Mucosa of stomach (tissue), 1 donor: ENCODE results near the gene KIF5A.

ENCODE experiments used
- H3K27me3 ChIP-seq: one replicate; pipeline ENCODE4 v1.7.0; 2013; ENCODE audit warnings: mild to moderate bottlenecking, low read length; ENCODE audit not compliant: control insufficient read depth, insufficient read depth
- H3K36me3 ChIP-seq: one replicate; pipeline ENCODE4 v1.7.0; 2013; ENCODE audit warnings: low read length; ENCODE audit not compliant: control insufficient read depth, insufficient read depth
- H3K4me1 ChIP-seq: one replicate; pipeline ENCODE4 v1.7.0; 2013; ENCODE audit warnings: mild to moderate bottlenecking, low read length; ENCODE audit not compliant: control insufficient read depth, insufficient read depth
- H3K4me3 ChIP-seq: one replicate; pipeline ENCODE4 v1.7.0; 2013; ENCODE audit warnings: low read length
- H3K9ac ChIP-seq: one replicate; pipeline ENCODE4 v1.7.0; 2013; ENCODE audit warnings: mild to moderate bottlenecking, low read length, moderate library complexity
- H3K9me3 ChIP-seq: one replicate; pipeline ENCODE4 v1.7.0; 2013; ENCODE audit warnings: mild to moderate bottlenecking, low read length, moderate library complexity; ENCODE audit not compliant: control insufficient read depth
- donor health status: Pancreatic carcinoma.

Gene KIF5A

GRCh38 chr12:57602544-57602943, 52.7 kb downstream of the KIF5A start:
- H3K4me1 ChIP-seq, result peaks cover 21% of the 10 kb centered on the region
- no peaks in the 10 kb centered on the region for H3K9me3 ChIP-seq
- no peaks in the 10 kb centered on the region for H3K36me3 ChIP-seq
- no peak overlapping the region for H3K9ac ChIP-seq
- no peak overlapping the region for H3K4me3 ChIP-seq
- H3K27me3 ChIP-seq, result peaks cover 5% of the 10 kb centered on the region

- H3K9me3 ChIP-seq, result no peaks in the 10 kb centered on the region
- no peak overlapping the region for H3K4me3 ChIP-seq
- no peaks in the 10 kb centered on the region for H3K36me3 ChIP-seq
- H3K27me3 ChIP-seq, result peaks cover 5% of the 10 kb centered on the region
- peak overlapping the region; percentile 81 for H3K9ac ChIP-seq
- H3K4me1 ChIP-seq, result peaks cover 21% of the 10 kb centered on the region
These were observed 53.5 kb downstream of the KIF5A start for GRCh38 chr12:57603324-57603723.

GRCh38 chr12:57603815-57604453, 54.1 kb downstream of the KIF5A start:
- Histone ChIP-seq H3K9ac (peak overlapping the region; percentile 81), H3K9me3 (no peaks in the 10 kb centered on the region), H3K36me3 (no peaks in the 10 kb centered on the region), H3K4me1 (peaks cover 21% of the 10 kb centered on the region), H3K4me3 (peak overlapping the region; percentile 27), H3K27me3 (peaks cover 5% of the 10 kb centered on the region)

- Histone ChIP-seq H3K36me3 (no peaks in the 10 kb centered on the region), H3K4me3 (peak within 1 kb of the TSS; percentile 47), H3K9ac (peak within 1 kb of the TSS; percentile 81), H3K27me3 (peaks cover 5% of the 10 kb centered on the region), H3K9me3 (no peaks in the 10 kb centered on the region), H3K4me1 (peaks cover 21% of the 10 kb centered on the region)
These were observed 54.7 kb downstream of the KIF5A start, which contains the start of gene DTX3 for GRCh38 chr12:57604454-57604991. Gene DTX3, plus strand, starts transcription at chr12:57604824. Its CDS starts 1,694 bp downstream, at chr12:57606518.

GRCh38 chr12:57604992-57605810, 55.4 kb downstream of the KIF5A start:
- no peaks in the 10 kb centered on the region for H3K9me3 ChIP-seq
- H3K36me3 ChIP-seq, result no peaks in the 10 kb centered on the region
- peaks cover 7% of the 10 kb centered on the region for H3K27me3 ChIP-seq
- peaks cover 21% of the 10 kb centered on the region for H3K4me1 ChIP-seq
- H3K9ac ChIP-seq, result peak overlapping the region; percentile 81
- H3K4me3 ChIP-seq, result peak overlapping the region; percentile 47

GRCh38 chr12:57605811-57606311, 56.0 kb downstream of the KIF5A start:
- H3K4me3 ChIP-seq, result peak overlapping the region; percentile 47
- no peak overlapping the region for H3K9ac ChIP-seq
- H3K4me1 ChIP-seq, result peaks cover 26% of the 10 kb centered on the region

GRCh38 chr12:57606399-57606798, 56.6 kb downstream of the KIF5A start:
- H3K36me3 ChIP-seq, result no peaks in the 10 kb centered on the region
- H3K9ac ChIP-seq, result no peak overlapping the region
- no peak overlapping the region for H3K4me3 ChIP-seq
- peaks cover 32% of the 10 kb centered on the region for H3K4me1 ChIP-seq
- H3K9me3 ChIP-seq, result no peaks in the 10 kb centered on the region
- H3K27me3 ChIP-seq, result peaks cover 19% of the 10 kb centered on the region

More at GRCh38 chr12:57605811-57606311, 56.0 kb downstream of the KIF5A start:
- Histone ChIP-seq H3K36me3 (no peaks in the 10 kb centered on the region), H3K27me3 (peaks cover 14% of the 10 kb centered on the region), H3K9me3 (no peaks in the 10 kb centered on the region)

GRCh38 chr12:57606821-57607220, 57.0 kb downstream of the KIF5A start:
- Histone ChIP-seq H3K4me1 (peaks cover 33% of the 10 kb centered on the region), H3K9me3 (no peaks in the 10 kb centered on the region)

GRCh38 chr12:57607958-57608663, 58.3 kb downstream of the KIF5A start:
- H3K4me1 ChIP-seq, result peaks cover 33% of the 10 kb centered on the region
- no peak overlapping the region for H3K9ac ChIP-seq
- no peaks in the 10 kb centered on the region for H3K9me3 ChIP-seq
- H3K36me3 ChIP-seq, result no peaks in the 10 kb centered on the region
- peaks cover 35% of the 10 kb centered on the region for H3K27me3 ChIP-seq
- no peak overlapping the region for H3K4me3 ChIP-seq

More at GRCh38 chr12:57606821-57607220, 57.0 kb downstream of the KIF5A start:
- H3K4me3 ChIP-seq, result no peak overlapping the region
- peaks cover 23% of the 10 kb centered on the region for H3K27me3 ChIP-seq
- no peaks in the 10 kb centered on the region for H3K36me3 ChIP-seq
- no peak overlapping the region for H3K9ac ChIP-seq

GRCh38 chr12:57609101-57609780, 59.4 kb downstream of the KIF5A start:
- Histone ChIP-seq H3K36me3 (no peaks in the 10 kb centered on the region), H3K9ac (no peak overlapping the region), H3K4me3 (no peak overlapping the region), H3K9me3 (no peaks in the 10 kb centered on the region), H3K4me1 (peaks cover 25% of the 10 kb centered on the region), H3K27me3 (peaks cover 46% of the 10 kb centered on the region)
